GM12878 (cell line): ENCODE results near the gene ARMS2. TPM values are rescaled to one million over a fixed set of nuclear protein-coding genes. Genes with fewer than 3 reads are reported as not detected.

Experiments
- ATAC-seq: fragments of 200-7000 bp; cut with Tn5 transposase; 3 replicates; pipeline ENCODE4 v1.9.1; 2020; ENCODE audit warnings: mild to moderate bottlenecking, moderate library complexity
- BruUV-seq: library from RNA; stranded (reverse); fragments of 400-500 nt; replicated peaks from 2 replicates; lab custom pipeline; 2021; lab: Mats Ljungman, UMichigan
- CTCF ChIA-PET: fragments of 300-600 bp; sonication (Branson Sonifier 250); formaldehyde crosslinking; extraction: SDS; loops from one replicate; lab custom pipeline; 2021; ENCODE audit warnings: inconsistent platforms; lab: Yijun Ruan, JAX
- POLR2A ChIA-PET: fragments of 350-600 bp; formaldehyde crosslinking; extraction: SDS; loops from one replicate; lab custom pipeline; 2021; ENCODE audit warnings: inconsistent platforms; lab: Charles Lee
- RAD21 ChIA-PET: fragments of 300-600 bp; sonication (Branson Sonifier 250); formaldehyde crosslinking; loops from one replicate; lab custom pipeline; 2023; ENCODE audit warnings: antibody characterized with exemption; ENCODE audit not compliant: unreplicated experiment; lab: Charles Lee
- SMC1A ChIA-PET: fragments of 300-600 bp; sonication (Branson Sonifier 250); formaldehyde crosslinking; loops from one replicate; lab custom pipeline; 2023; ENCODE audit not compliant: unreplicated experiment, uncharacterized antibody; lab: Charles Lee
- DNase-seq: peaks from one replicate; pipeline ENCODE4 v3.0.0-alpha.2; 2011; ENCODE audit warnings: low read depth, low spot score
- FAIRE-seq: peaks from 3 replicates; lab custom pipeline; 2011; peaks lifted over from hg19 to GRCh38; lab: Jason Lieb, UNC
- H2AFZ ChIP-seq: 2 replicates; pipeline ENCODE4 v1.6.0; 2011; ENCODE audit warnings: low read depth, low read length, control low read depth; ENCODE audit not compliant: control insufficient read depth
- H3K27ac ChIP-seq: 2 replicates; pipeline ENCODE4 v1.5.1; 2011; ENCODE audit warnings: control low read depth; ENCODE audit not compliant: control insufficient read depth, insufficient read depth
- H3K27me3 ChIP-seq, 2 experiments: replicated peaks in 1 of 2; 2 replicates each; pipeline versions ENCODE4 v1.6.0 to v1.6.1; 2011; ENCODE audit warnings: low read length in 1 of 2; ENCODE audit not compliant: control insufficient read depth in 2 of 2, insufficient read depth in 2 of 2
- H3K36me3 ChIP-seq, 2 experiments: 2 replicates each; pipeline ENCODE4 v1.5.1; 2011; ENCODE audit warnings: low read length in 1 of 2; ENCODE audit not compliant: control insufficient read depth in 2 of 2, insufficient read depth in 2 of 2
- H3K4me1 ChIP-seq: 2 replicates; pipeline ENCODE4 v1.6.1; 2011; ENCODE audit warnings: mild to moderate bottlenecking, low read length, moderate library complexity, mixed read lengths; ENCODE audit not compliant: control insufficient read depth, insufficient read depth
- H3K4me2 ChIP-seq: 2 replicates; pipeline ENCODE4 v1.6.0; 2011; ENCODE audit warnings: control low read depth; ENCODE audit not compliant: control insufficient read depth, insufficient read depth
- H3K4me3 ChIP-seq: fragments of 200-600 bp; sonication (generic); 2 replicates; pipeline ENCODE4 v1.5.1; 2016
- H3K79me2 ChIP-seq: 2 replicates; pipeline ENCODE4 v1.6.0; 2011; ENCODE audit warnings: low read length; ENCODE audit not compliant: control insufficient read depth, insufficient read depth
- H3K9ac ChIP-seq: 2 replicates; pipeline ENCODE4 v1.8.0; 2011; ENCODE audit warnings: low read length, control low read depth, mixed read lengths; ENCODE audit not compliant: control insufficient read depth, insufficient read depth
- H3K9me3 ChIP-seq: replicated peaks from 3 replicates; pipeline ENCODE4 v1.5.1; 2011; ENCODE audit warnings: mild to moderate bottlenecking, low read length; ENCODE audit not compliant: control insufficient read depth, insufficient read depth
- H4K20me1 ChIP-seq: 2 replicates; pipeline ENCODE4 v1.6.0; 2011; ENCODE audit not compliant: control insufficient read depth, insufficient read depth
- BACH1 ChIP-seq: fragments of 450-650 bp; IDR thresholded peaks from 2 replicates; pipeline ENCODE4 v1.6.1; 2017; ENCODE audit warnings: mild to moderate bottlenecking, borderline replicate concordance
- CBFB ChIP-seq: IDR thresholded peaks from 2 replicates; pipeline ENCODE4 v1.6.1; 2016; ENCODE audit warnings: antibody characterized with exemption, low read depth
- CHD4 ChIP-seq: fragments of 200-600 bp; sonication (generic); IDR thresholded peaks from 2 replicates; pipeline ENCODE4 v1.6.1; 2016; ENCODE audit warnings: mild to moderate bottlenecking
- E4F1 ChIP-seq: fragments of 450-650 bp; IDR thresholded peaks from 2 replicates; pipeline ENCODE4 v1.6.1; 2018; ENCODE audit warnings: borderline replicate concordance, mild to moderate bottlenecking; ENCODE audit not compliant: partially characterized antibody
- EZH2 ChIP-seq: IDR thresholded peaks from 2 replicates; pipeline ENCODE4 v1.6.1; 2012; ENCODE audit warnings: low read depth, mild to moderate bottlenecking, control low read depth, inconsistent platforms, low read length, borderline replicate concordance; ENCODE audit not compliant: control insufficient read depth
- FOXM1 ChIP-seq: IDR thresholded peaks from 2 replicates; pipeline ENCODE4 v1.6.1; 2012; ENCODE audit warnings: low read depth, mild to moderate bottlenecking, inconsistent platforms, low read length, moderate library complexity
- NFYB ChIP-seq: IDR thresholded peaks from 2 replicates; pipeline ENCODE4 v1.6.1; 2011; ENCODE audit warnings: low read depth, mild to moderate bottlenecking, low read length, improper control_type of control experiment, moderate library complexity; ENCODE audit not compliant: insufficient read depth
- NR2C1 ChIP-seq: fragments of 450-650 bp; IDR thresholded peaks from 2 replicates; pipeline ENCODE4 v1.6.1; 2017; ENCODE audit warnings: antibody characterized with exemption, mild to moderate bottlenecking, moderate library complexity
- NRF1 ChIP-seq: conservative IDR thresholded peaks from 2 replicates; pipeline ENCODE4 v1.6.1; 2011; ENCODE audit warnings: mild to moderate bottlenecking, low read depth, low read length, improper control_type of control experiment
- POLR2A ChIP-seq: IDR thresholded peaks from 2 replicates; pipeline ENCODE4 v1.6.1; 2011; ENCODE audit warnings: low read depth, mild to moderate bottlenecking, low read length
- RCOR1 ChIP-seq: conservative IDR thresholded peaks from 2 replicates; pipeline ENCODE4 v1.6.1; 2012; ENCODE audit warnings: low read depth, low read length, improper control_type of control experiment
- SIN3A ChIP-seq: IDR thresholded peaks from 2 replicates; pipeline ENCODE4 v1.6.1; 2012; ENCODE audit warnings: low read depth, low read length, improper control_type of control experiment
- SKIL ChIP-seq: fragments of 450-650 bp; IDR thresholded peaks from 2 replicates; pipeline ENCODE4 v1.6.1; 2017; ENCODE audit warnings: mild to moderate bottlenecking, low read depth, inconsistent platforms; ENCODE audit not compliant: poor library complexity, severe bottlenecking
- STAT1 ChIP-seq: fragments of 450-650 bp; conservative IDR thresholded peaks from 2 replicates; pipeline ENCODE4 v1.6.1; 2014; ENCODE audit warnings: antibody characterized with exemption, mild to moderate bottlenecking
- SUPT20H ChIP-seq: IDR thresholded peaks from 2 replicates; pipeline ENCODE4 v1.6.1; 2011; ENCODE audit warnings: low read depth, mild to moderate bottlenecking, low read length, moderate library complexity, borderline replicate concordance; ENCODE audit not compliant: control insufficient read depth
- YBX1 ChIP-seq: fragments of 450-650 bp; IDR thresholded peaks from 2 replicates; pipeline ENCODE4 v1.6.1; 2016; ENCODE audit warnings: antibody characterized with exemption
- ZNF622 ChIP-seq: fragments of 450-650 bp; IDR thresholded peaks from 2 replicates; pipeline ENCODE4 v1.6.1; 2017; ENCODE audit warnings: mild to moderate bottlenecking, inconsistent platforms
- ZSCAN29 ChIP-seq: fragments of 450-650 bp; IDR thresholded peaks from 2 replicates; pipeline ENCODE4 v1.6.1; 2017; ENCODE audit warnings: mild to moderate bottlenecking, moderate library complexity
- WGBS: methylation state at CpG from one replicate; pipeline ENCODE4 v1.1.6; 2016; ENCODE audit warnings: low lambda C conversion rate; ENCODE audit not compliant: insufficient replicate concordance, insufficient coverage; ENCODE audit errors: missing lambda C conversion rate; 5-methylcytosine and 5-hydroxymethylcytosine counted together
- in situ Hi-C: fragments of 300-500 bp; cut with MboI; formaldehyde crosslinking; loops from 9 replicates; pipeline ENCODE4 v1.14.3; 2018; ENCODE audit warnings: mixed read lengths
- intact Hi-C: fragments of 100-400 bp; cut with micrococcal nuclease; formaldehyde crosslinking; loops from one replicate; pipeline ENCODE4 v1.14.2; 2022; ENCODE audit not compliant: unreplicated experiment
- polyA plus RNA-seq, 11 experiments: library from polyadenylated mRNA; depleted of rRNA in 4 of 11; unstranded in 6 of 11; stranded (reverse) in 5 of 11; fragments of >200 nt; fragmentation: Nextera tagmentation in 4 of 11; fragmentation: Illumina TruSeq in 1 of 11; extraction: Ambion mirVana in 4 of 11; extraction: Trizol in 1 of 11; gene quantifications; 1 replicate in 1 of 11; 2 replicates in 10 of 11; pipeline versions ENCODE4 v1.2.1 to v1.2.3, GENCODE V29; 2011 to 2016; ENCODE audit warnings: inconsistent platforms in 2 of 11, missing spikeins in 2 of 11, low read depth in 1 of 11
- total RNA-seq, 4 experiments: library from RNA; depleted of rRNA in 3 of 4; stranded (reverse); fragments of >200 nt in 3 of 4; fragmentation: Illumina TruSeq in 1 of 4; extraction: Trizol in 1 of 4; gene quantifications; 2 replicates each; pipeline versions ENCODE4 v1.2.1 to v1.2.3, GENCODE V29; 2013 to 2021
- TF ChIP-seq, protein P1 (sequence below): IDR thresholded peaks from 2 replicates; pipeline ENCODE4 v1.6.1; 2011; ENCODE audit warnings: borderline replicate concordance, low read depth, mild to moderate bottlenecking, moderate library complexity, low read length; ENCODE audit not compliant: insufficient read depth, poor library complexity, severe bottlenecking

Gene ARMS2
- total and polyA plus RNA-seq, 10 of the 15 experiments (the other 5 are each of a cell fraction or from before 2014, with no cell fraction given): not detected

GRCh38 chr10:122492999-122493481 is 38.6 kb downstream of the ARMS2 start:
- intact Hi-C loops: no loop called here
- Histone ChIP-seq H3K4me2 (no peak overlapping the region), H2AFZ (no peak overlapping the region), H3K79me2 (no peaks in the 10 kb centered on the region), H3K4me3 (no peak overlapping the region), H4K20me1 (no peaks in the 10 kb centered on the region), H3K27me3 (peaks cover 0 to 4% of the 10 kb centered on the region in 2 experiments), H3K9me3 (no peaks in the 10 kb centered on the region), H3K36me3 (no peaks in the 10 kb centered on the region), H3K4me1 (no peaks in the 10 kb centered on the region), H3K27ac (no peak overlapping the region), H3K9ac (no peak overlapping the region)
- TF ChIP-seq RCOR1 (no peak), SIN3A (no peak), SKIL (no peak), NRF1 (no peak), E4F1 (no peak), ZNF622 (no peak), CHD4 (no peak), SUPT20H (no peak), ZSCAN29 (no peak), EZH2 (no peak), NFYB (no peak), NR2C1 (no peak), BACH1 (no peak), FOXM1 (no peak), STAT1 (no peak), CBFB (no peak), POLR2A (no peak), YBX1 (no peak)
- TF ChIP-seq, protein P1, sequence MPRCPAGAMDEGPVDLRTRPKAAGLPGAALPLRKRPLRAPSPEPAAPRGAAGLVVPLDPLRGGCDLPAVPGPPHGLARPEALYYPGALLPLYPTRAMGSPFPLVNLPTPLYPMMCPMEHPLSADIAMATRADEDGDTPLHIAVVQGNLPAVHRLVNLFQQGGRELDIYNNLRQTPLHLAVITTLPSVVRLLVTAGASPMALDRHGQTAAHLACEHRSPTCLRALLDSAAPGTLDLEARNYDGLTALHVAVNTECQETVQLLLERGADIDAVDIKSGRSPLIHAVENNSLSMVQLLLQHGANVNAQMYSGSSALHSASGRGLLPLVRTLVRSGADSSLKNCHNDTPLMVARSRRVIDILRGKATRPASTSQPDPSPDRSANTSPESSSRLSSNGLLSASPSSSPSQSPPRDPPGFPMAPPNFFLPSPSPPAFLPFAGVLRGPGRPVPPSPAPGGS: no peak
- no TSS peak for BruUV-seq
- in situ Hi-C loops: no loop called here
- DNase-seq: no peak
- ChIA-PET CTCF (no interaction called here), SMC1A (no interaction called here), POLR2A (no interaction called here), RAD21 (no interaction called here)
- no peak for ATAC-seq
- FAIRE-seq: no peak
- WGBS: 36% methylated on average over 9 of the region's 9 CpGs
